Right lobe of liver (tissue), 6 donors: ENCODE measurements around the gene PGS1. TPM values are rescaled to one million over a fixed set of nuclear protein-coding genes. Genes with fewer than 3 reads are reported as not detected.

Experiments used
- ATAC-seq, 4 donors: fragments of 200-7000 bp; cut with Tn5 transposase; one replicate each; pipeline ENCODE4 v1.9.1; 2020; ENCODE audit warnings: mild to moderate bottlenecking in 4 of 4, moderate library complexity in 4 of 4
- DNase-seq, 3 donors: peaks; one replicate each; pipeline ENCODE4 v3.0.0-alpha.2; 2020
- H3K27ac ChIP-seq, 3 donors: fragments of 200-600 bp; one replicate each; pipeline ENCODE4 v1.8.0; 2022
- H3K27me3 ChIP-seq, 2 donors: fragments of 200-600 bp; one replicate each; pipeline ENCODE4 v1.8.0; 2022
- H3K36me3 ChIP-seq, 4 donors: fragments of 200-600 bp; sonication (generic) in 1 of 4; one replicate each; pipeline versions ENCODE4 v1.5.1 to v1.8.0; 2017 to 2022; ENCODE audit warnings: control low read depth in 1 of 4
- H3K4me1 ChIP-seq, 4 donors: fragments of 200-600 bp; sonication (generic) in 1 of 4; one replicate each; pipeline versions ENCODE4 v1.5.1 to v1.8.0; 2017 to 2022; ENCODE audit warnings: control low read depth in 1 of 4
- H3K4me3 ChIP-seq, 3 donors: fragments of 200-600 bp; one replicate each; pipeline ENCODE4 v1.8.0; 2022
- H3K9me3 ChIP-seq, 4 donors: fragments of 200-600 bp; sonication (generic) in 1 of 4; one replicate each; pipeline versions ENCODE4 v1.5.1 to v1.8.0; 2017 to 2022; ENCODE audit warnings: control low read depth in 1 of 4
- CTCF ChIP-seq, 4 donors: fragments of 200-600 bp in 3 of 4; fragments of 450-650 bp in 1 of 4; IDR thresholded peaks; one replicate each; pipeline versions ENCODE4 v1.5.1 to v1.8.0; 2016 to 2022; ENCODE audit warnings: antibody characterized with exemption in 4 of 4, mild to moderate bottlenecking in 2 of 4
- POLR2A ChIP-seq: fragments of 450-650 bp; IDR thresholded peaks from one replicate; pipeline ENCODE4 v1.6.1; 2017; ENCODE audit warnings: antibody characterized with exemption, mild to moderate bottlenecking
- WGBS: methylation state at CpG from one replicate; pipeline ENCODE4 v1.1.6; 2018; ENCODE audit warnings: low coverage, low lambda C conversion rate; ENCODE audit not compliant: insufficient coverage; ENCODE audit errors: missing lambda C conversion rate; 5-methylcytosine and 5-hydroxymethylcytosine counted together
- intact Hi-C, 2 donors: fragments of 100-400 bp; cut with DNase I; formaldehyde crosslinking; loops; one replicate each; pipeline versions ENCODE4 v1.11.2 to v1.14.1; 2022
- total RNA-seq, 6 experiments: library from RNA; depleted of rRNA in 2 of 6; stranded (reverse); fragments of >200 nt in 2 of 6; fragmentation: NEBNext Ultra II Directional in 3 of 6; extraction: Animal tissue kit (Norgen Biotek cat#: 25700) in 3 of 6; gene quantifications; one replicate each; pipeline versions ENCODE4 v1.1.0 to v1.2.4, GENCODE V29; 2016 to 2023
- donor health status: DM: no; HTN: yes; CAD: no.
- donor health status: DM: no; HTN: no; CAD: no.
- donor health status: DM: no; HTN: no; CAD: no.
- donor health status: DM: no; HTN: yes; CAD: no.
- donor health status: DM: no; HTN: yes; CAD: no.

PGS1 gene
- total RNA-seq, 6 experiments from 2014 or later, result 8.8 to 17.5 (median 13.4) TPM

GRCh38 chr17:78375401-78376151 lies 2.9 kb upstream of the PGS1 start:
- Histone ChIP-seq H3K4me1 (peaks cover 0 to 28% (median 8%) of the 10 kb centered on the region in 4 donors), H3K27ac (peak overlapping the region; percentile 7 to 35 (median 33)), H3K36me3 (no peaks in the 10 kb centered on the region), H3K9me3 (no peaks in the 10 kb centered on the region), H3K27me3 (no peaks in the 10 kb centered on the region), H3K4me3 (no peak overlapping the region)
- DNase-seq (peak in 1 of 3 donors; percentile 84), ATAC-seq (peak; percentile 27 to 75 (median 57))
- TF ChIP-seq POLR2A (no peak), CTCF (IDR thresholded peaks at IDR 0.05) (no peak)
- 19% methylated on average over 7 of the region's 9 CpGs for WGBS
- intact Hi-C loops, result no loop called here

- intact Hi-C loops, result no loop called here
- peak overlapping the region; percentile 7 to 35 (median 33) for H3K27ac ChIP-seq
- no peak for DNase-seq
- 82% methylated on average over 5 of the region's 5 CpGs for WGBS
- no peak overlapping the region for H3K4me3 ChIP-seq
- ATAC-seq, result no peak
- TF ChIP-seq CTCF (IDR thresholded peaks at IDR 0.05), result no peak
- no peaks in the 10 kb centered on the region for H3K36me3 ChIP-seq
- H3K9me3 ChIP-seq, result no peaks in the 10 kb centered on the region
- H3K4me1 ChIP-seq, result peaks cover 0 to 28% (median 8%) of the 10 kb centered on the region in 4 donors
- no peaks in the 10 kb centered on the region for H3K27me3 ChIP-seq
Measured at GRCh38 chr17:78376161-78376560, 2.3 kb upstream of the PGS1 start.

- Histone ChIP-seq H3K4me3 (peak overlapping the region; percentile 93 to 98 (median 97)), H3K9me3 (no peaks in the 10 kb centered on the region), H3K27me3 (no peaks in the 10 kb centered on the region), H3K27ac (peak overlapping the region; percentile 69 to 88 (median 85)), H3K36me3 (no peaks in the 10 kb centered on the region), H3K4me1 (peaks cover 0 to 28% (median 8%) of the 10 kb centered on the region in 4 donors)
- TF ChIP-seq POLR2A (no peak), CTCF (IDR thresholded peaks at IDR 0.05) (no peak)
- intact Hi-C loops, result no loop called here
- ATAC-seq (no peak), DNase-seq (no peak)
- 43% methylated on average over 6 of the region's 14 CpGs for WGBS
Measured at GRCh38 chr17:78377858-78378224, 608 bp upstream of the PGS1 start.

DNA sequence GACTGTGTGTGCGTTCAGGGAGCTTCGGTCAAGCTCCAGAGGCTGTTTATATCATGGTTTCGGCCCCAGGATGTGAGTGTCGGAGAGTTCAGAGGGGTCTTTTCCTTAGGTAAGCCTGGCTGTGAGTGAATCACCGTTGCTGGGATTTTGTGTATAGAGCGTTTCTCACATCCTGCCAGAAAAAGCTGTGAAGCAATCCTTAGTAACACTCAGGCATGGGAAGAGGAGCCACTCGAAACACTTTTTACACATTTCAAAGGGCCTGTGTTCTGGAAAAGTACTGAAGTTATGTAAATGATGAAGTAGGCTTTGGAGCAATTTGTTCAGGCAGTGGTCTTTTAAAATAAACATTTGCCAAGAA lies 662 bp downstream of the PGS1 start:
- no peaks in the 10 kb centered on the region for H3K36me3 ChIP-seq
- peak overlapping the region; percentile 93 to 98 (median 97) for H3K4me3 ChIP-seq
- H3K27ac ChIP-seq, result peak overlapping the region; percentile 69 to 88 (median 85)
- peaks cover 0 to 28% (median 8%) of the 10 kb centered on the region in 4 donors for H3K4me1 ChIP-seq
- TF ChIP-seq POLR2A (no peak), CTCF (IDR thresholded peaks at IDR 0.05) (no peak)
- intact Hi-C loops, result no loop called here
- ATAC-seq, result peak in 3 of 4 donors; percentile 4 to 15 (median 10)
- 1% methylated on average over 5 of the region's 7 CpGs for WGBS
- no peaks in the 10 kb centered on the region for H3K9me3 ChIP-seq
- H3K27me3 ChIP-seq, result no peaks in the 10 kb centered on the region
- DNase-seq, result no peak
